IPS-11a (cell line): ENCODE results near the gene TBC1D1.

Experiments
- H3K4me3 ChIP-seq: one replicate; pipeline ENCODE4 v1.5.1; 2013; ENCODE audit warnings: low read depth, low read length, control low read depth

TBC1D1 gene

GRCh38 chr4:38119668-38120385 is 228.9 kb downstream of the TBC1D1 start:
- no peak overlapping the region for H3K4me3 ChIP-seq

- no peak overlapping the region for H3K4me3 ChIP-seq
Measured at GRCh38 chr4:38120772-38121171, 229.9 kb downstream of the TBC1D1 start.

GRCh38 chr4:38122060-38122459 is 231.2 kb downstream of the TBC1D1 start:
- no peak overlapping the region for H3K4me3 ChIP-seq

- H3K4me3 ChIP-seq: no peak overlapping the region
Measured at GRCh38 chr4:38123555-38123954, 232.7 kb downstream of the TBC1D1 start.

GRCh38 chr4:38124961-38125360 is 234.1 kb downstream of the TBC1D1 start:
- no peak overlapping the region for H3K4me3 ChIP-seq

GRCh38 chr4:38125816-38126215 is 234.9 kb downstream of the TBC1D1 start:
- H3K4me3 ChIP-seq: no peak overlapping the region

GRCh38 chr4:38128478-38129459 is 237.9 kb downstream of the TBC1D1 start:
- no peak overlapping the region for H3K4me3 ChIP-seq

- no peak overlapping the region for H3K4me3 ChIP-seq
Measured at GRCh38 chr4:38129460-38130227, 238.8 kb downstream of the TBC1D1 start.

GRCh38 chr4:38130884-38131283 is 240.0 kb downstream of the TBC1D1 start:
- H3K4me3 ChIP-seq: no peak overlapping the region

GRCh38 chr4:38131371-38132091 is 240.6 kb downstream of the TBC1D1 start:
- H3K4me3 ChIP-seq: no peak overlapping the region

GRCh38 chr4:38132107-38132673 is 241.3 kb downstream of the TBC1D1 start:
- H3K4me3 ChIP-seq: no peak overlapping the region

GRCh38 chr4:38132843-38133662 is 242.2 kb downstream of the TBC1D1 start:
- H3K4me3 ChIP-seq: no peak overlapping the region

GRCh38 chr4:38133711-38134480 is 243.0 kb downstream of the TBC1D1 start:
- H3K4me3 ChIP-seq: no peak overlapping the region

GRCh38 chr4:38135201-38135600 is 244.3 kb downstream of the TBC1D1 start:
- H3K4me3 ChIP-seq: no peak overlapping the region

- H3K4me3 ChIP-seq: no peak overlapping the region
Measured at GRCh38 chr4:38136604-38137003, 245.7 kb downstream of the TBC1D1 start.

GRCh38 chr4:38137080-38137479 is 246.2 kb downstream of the TBC1D1 start:
- H3K4me3 ChIP-seq: no peak overlapping the region

GRCh38 chr4:38138363-38138762 is 247.5 kb downstream of the TBC1D1 start:
- H3K4me3 ChIP-seq: no peak overlapping the region

GRCh38 chr4:38139187-38139586 is 248.3 kb downstream of the TBC1D1 start:
- no peak overlapping the region for H3K4me3 ChIP-seq
